HEK293 (cell line): ENCODE data around the gene ARMC5.
"Not testable (repeated sequence)": the region's sequence is repeated elsewhere in the genome, so short reads cannot be mapped to it uniquely, and the experiment has no call there.

Experiments used
- CTCF ChIA-PET: fragments of 350-600 bp; formaldehyde crosslinking; extraction: SDS; loops from one replicate; lab custom pipeline; 2021; ENCODE audit warnings: antibody characterized with exemption; lab: Yijun Ruan, JAX
- POLR2A ChIA-PET: fragments of 300-600 bp; formaldehyde crosslinking; extraction: SDS; loops from one replicate; lab custom pipeline; 2020; ENCODE audit warnings: antibody characterized with exemption, inconsistent platforms; lab: Yijun Ruan, JAX
- H3K27ac ChIP-seq: fragments of 200-500 bp; sonication (Bioruptor generic); 2 replicates; pipeline ENCODE4 v1.5.1; 2014; ENCODE audit warnings: low read depth, low read length, control low read depth, inconsistent platforms; ENCODE audit errors: extremely low read depth
- H3K36me3 ChIP-seq, 2 experiments: fragments of 200-500 bp in 1 of 2; sonication (Bioruptor generic) in 1 of 2; 1 replicate in 1 of 2; 2 replicates in 1 of 2; pipeline ENCODE4 v1.5.1; 2014 to 2017; ENCODE audit warnings: inconsistent platforms in 2 of 2, low read length in 2 of 2; ENCODE audit not compliant: control insufficient read depth in 2 of 2, insufficient read depth in 1 of 2
- H3K4me1 ChIP-seq: fragments of 200-500 bp; sonication (Bioruptor generic); 2 replicates; pipeline ENCODE4 v1.5.1; 2014; ENCODE audit warnings: mild to moderate bottlenecking, low read length, inconsistent platforms; ENCODE audit not compliant: control insufficient read depth, insufficient read depth
- H3K4me3 ChIP-seq: 2 replicates; pipeline ENCODE4 v1.5.1; 2011; ENCODE audit warnings: low read depth, mild to moderate bottlenecking, control low read depth, low read length, moderate library complexity
- H3K9me3 ChIP-seq: fragments of 200-500 bp; sonication (Bioruptor generic); 2 replicates; pipeline ENCODE4 v1.5.1; 2014; ENCODE audit warnings: low read depth, low read length, inconsistent platforms; ENCODE audit not compliant: control insufficient read depth, insufficient read depth
- PRDM1 ChIP-seq: fragments of 450-650 bp; formaldehyde crosslinking; IDR thresholded peaks from 2 replicates; pipeline ENCODE4; 2016; ENCODE audit warnings: missing biosample characterization, missing genetic modification characterization
- SETDB1 ChIP-seq: IDR thresholded peaks from one replicate; pipeline ENCODE4 v1.6.1; 2017; ENCODE audit warnings: mild to moderate bottlenecking, low read length, moderate library complexity, mixed read lengths; ENCODE audit not compliant: insufficient read length
- ZBTB1 ChIP-seq: fragments of 450-650 bp; formaldehyde crosslinking; IDR thresholded peaks from 2 replicates; pipeline ENCODE4 v1.5.1; 2016; ENCODE audit warnings: missing biosample characterization, missing genetic modification characterization
- ZFP37 ChIP-seq: fragments of 450-650 bp; formaldehyde crosslinking; IDR thresholded peaks from 2 replicates; pipeline ENCODE4 v1.5.1; 2016; ENCODE audit warnings: missing biosample characterization, missing genetic modification characterization
- ZFP41 ChIP-seq: fragments of 450-650 bp; formaldehyde crosslinking; IDR thresholded peaks from 2 replicates; pipeline ENCODE4 v1.5.1; 2016; ENCODE audit warnings: missing biosample characterization, missing genetic modification characterization, borderline replicate concordance
- ZFP69B ChIP-seq: fragments of 450-650 bp; formaldehyde crosslinking; IDR thresholded peaks from 2 replicates; pipeline ENCODE4 v1.5.1; 2016; ENCODE audit warnings: missing biosample characterization, missing genetic modification characterization
- ZNF138 ChIP-seq: fragments of 450-650 bp; formaldehyde crosslinking; IDR thresholded peaks from 2 replicates; pipeline ENCODE4 v1.5.1; 2016; ENCODE audit warnings: missing biosample characterization, missing genetic modification characterization, borderline replicate concordance
- ZNF140 ChIP-seq: fragments of 450-650 bp; formaldehyde crosslinking; IDR thresholded peaks from 2 replicates; pipeline ENCODE4 v1.5.1; 2016; ENCODE audit warnings: missing biosample characterization, missing genetic modification characterization
- ZNF157 ChIP-seq: fragments of 450-650 bp; formaldehyde crosslinking; IDR thresholded peaks from 2 replicates; pipeline ENCODE4 v1.5.1; 2016; ENCODE audit warnings: missing biosample characterization, missing genetic modification characterization
- ZNF341 ChIP-seq: fragments of 450-650 bp; formaldehyde crosslinking; IDR thresholded peaks from 2 replicates; pipeline ENCODE4; 2016; ENCODE audit warnings: low read depth, missing biosample characterization, missing genetic modification characterization
- ZNF394 ChIP-seq: fragments of 450-650 bp; formaldehyde crosslinking; IDR thresholded peaks from 2 replicates; pipeline ENCODE4 v1.5.1; 2016; ENCODE audit warnings: missing biosample characterization, missing genetic modification characterization, mild to moderate bottlenecking, moderate library complexity, borderline replicate concordance
- ZNF433 ChIP-seq: fragments of 450-650 bp; formaldehyde crosslinking; IDR thresholded peaks from 2 replicates; pipeline ENCODE4 v1.5.1; 2016; ENCODE audit warnings: missing biosample characterization, missing genetic modification characterization, low read depth
- ZNF561 ChIP-seq: fragments of 450-650 bp; IDR thresholded peaks from 2 replicates; pipeline ENCODE4 v1.5.1; 2018; ENCODE audit warnings: missing biosample characterization, missing genetic modification characterization, borderline replicate concordance
- ZNF585B ChIP-seq: fragments of 450-650 bp; formaldehyde crosslinking; IDR thresholded peaks from 2 replicates; pipeline ENCODE4 v1.5.1; 2016; ENCODE audit warnings: missing biosample characterization, missing genetic modification characterization
- ZNF623 ChIP-seq: fragments of 450-650 bp; formaldehyde crosslinking; IDR thresholded peaks from 2 replicates; pipeline ENCODE4 v1.5.1; 2016; ENCODE audit warnings: missing biosample characterization, missing genetic modification characterization
- ZNF654 ChIP-seq: fragments of 450-650 bp; formaldehyde crosslinking; IDR thresholded peaks from 2 replicates; pipeline ENCODE4 v1.5.1; 2016; ENCODE audit warnings: low read depth, missing biosample characterization, missing genetic modification characterization
- ZNF768 ChIP-seq: fragments of 450-650 bp; formaldehyde crosslinking; IDR thresholded peaks from 2 replicates; pipeline ENCODE4 v1.5.1; 2018; ENCODE audit warnings: missing biosample characterization, mild to moderate bottlenecking, missing genetic modification characterization
- ZNF830 ChIP-seq: fragments of 450-650 bp; IDR thresholded peaks from 2 replicates; pipeline ENCODE4 v1.5.0; 2018; ENCODE audit warnings: missing biosample characterization, missing genetic modification characterization, low read depth, mild to moderate bottlenecking, moderate library complexity
- ZNF843 ChIP-seq: fragments of 450-650 bp; formaldehyde crosslinking; IDR thresholded peaks from 2 replicates; pipeline ENCODE4 v1.5.1; 2016; ENCODE audit warnings: missing biosample characterization, missing genetic modification characterization
- ZSCAN23 ChIP-seq: fragments of 450-650 bp; formaldehyde crosslinking; IDR thresholded peaks from 2 replicates; pipeline ENCODE4 v1.5.1; 2016; ENCODE audit warnings: missing biosample characterization, missing genetic modification characterization
- TF ChIP-seq, protein P1 (sequence below): fragments of 450-650 bp; formaldehyde crosslinking; IDR thresholded peaks from 2 replicates; pipeline ENCODE4; 2016; ENCODE audit warnings: missing biosample characterization, missing genetic modification characterization
- TF ChIP-seq, protein P2 (sequence below): fragments of 450-650 bp; formaldehyde crosslinking; IDR thresholded peaks from 2 replicates; pipeline ENCODE4 v1.5.1; 2016; ENCODE audit warnings: missing biosample characterization, missing genetic modification characterization
- TF ChIP-seq, protein P3 (sequence below): fragments of 450-650 bp; IDR thresholded peaks from 2 replicates; pipeline ENCODE4 v1.5.1; 2018; ENCODE audit warnings: missing biosample characterization, missing genetic modification characterization
- TF ChIP-seq, protein P4 (sequence below): fragments of 450-650 bp; formaldehyde crosslinking; conservative IDR thresholded peaks from 2 replicates; pipeline ENCODE4 v1.5.1; 2016; ENCODE audit warnings: low read depth, missing biosample characterization, missing genetic modification characterization

ARMC5 gene

DNA sequence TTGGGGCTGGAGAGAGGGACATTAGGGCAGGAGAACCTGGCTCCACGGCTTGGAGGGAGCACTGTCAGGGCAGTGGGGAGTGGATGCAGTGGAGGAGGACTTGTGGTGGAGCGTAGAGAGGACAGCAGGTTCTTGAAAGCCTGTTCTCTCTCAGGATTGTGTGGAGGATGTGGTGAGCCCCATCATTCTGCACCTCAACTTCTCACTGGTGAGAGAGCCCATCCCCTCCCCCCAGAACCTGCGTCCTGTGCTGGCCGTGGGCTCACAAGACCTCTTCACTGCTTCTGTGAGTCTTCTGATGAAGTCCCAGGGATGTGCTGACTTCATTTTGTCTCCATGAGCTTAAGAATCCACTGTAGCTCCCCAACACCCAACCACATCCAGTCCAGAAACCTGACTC lies 44.6 kb upstream of the ARMC5 start:
- no peak for TF ChIP-seq ZNF341 (tag by site-specific recombination)
- ChIA-PET POLR2A (no interaction called here), CTCF (no interaction called here)
- Histone ChIP-seq H3K36me3 (no peaks in the 10 kb centered on the region), H3K4me1 (no peaks in the 10 kb centered on the region), H3K27ac (no peak overlapping the region), H3K9me3 (no peaks in the 10 kb centered on the region), H3K4me3 (no peak overlapping the region)

DNA sequence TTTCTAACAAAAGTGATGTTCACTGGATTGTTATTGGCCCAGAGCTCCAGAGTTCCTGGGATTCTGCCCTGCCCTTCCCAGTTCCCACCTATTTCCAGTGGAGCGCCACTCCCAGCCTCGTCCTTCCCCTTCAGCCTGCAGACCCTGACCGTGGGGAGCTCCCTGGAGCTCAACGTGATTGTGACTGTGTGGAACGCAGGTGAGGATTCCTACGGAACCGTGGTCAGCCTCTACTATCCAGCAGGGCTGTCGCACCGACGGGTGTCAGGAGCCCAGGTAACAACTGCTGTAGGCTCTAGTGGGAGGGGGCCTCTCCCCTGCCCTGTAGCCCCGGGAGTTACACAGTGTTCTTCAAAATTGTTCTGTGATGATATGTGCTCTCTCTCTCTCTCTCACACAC lies 42.9 kb upstream of the ARMC5 start:
- ChIA-PET CTCF (interaction anchor here (0.7 kb wide), 1 partner anchor 14 kb away, joined by 3 read pairs; no protein-coding TSS in a partner anchor), POLR2A (no interaction called here)
- Histone ChIP-seq H3K4me3 (no peak overlapping the region), H3K4me1 (no peaks in the 10 kb centered on the region), H3K9me3 (no peaks in the 10 kb centered on the region), H3K27ac (no peak overlapping the region), H3K36me3 (no peaks in the 10 kb centered on the region)
- TF ChIP-seq ZFP37 (tag by site-specific recombination) (no peak), ZNF585B (tag by site-specific recombination) (no peak), ZNF157 (tag by site-specific recombination) (no peak), ZBTB1 (tag by site-specific recombination) (no peak), PRDM1 (no peak), ZNF830 (tag by site-specific recombination) (no peak), ZNF561 (no peak), SETDB1 (no peak), ZNF843 (tag by site-specific recombination) (no peak), ZSCAN23 (no peak), ZFP69B (tag by site-specific recombination) (no peak), ZFP41 (tag by site-specific recombination) (no peak), ZNF768 (no peak)
- TF ChIP-seq, protein P1, sequence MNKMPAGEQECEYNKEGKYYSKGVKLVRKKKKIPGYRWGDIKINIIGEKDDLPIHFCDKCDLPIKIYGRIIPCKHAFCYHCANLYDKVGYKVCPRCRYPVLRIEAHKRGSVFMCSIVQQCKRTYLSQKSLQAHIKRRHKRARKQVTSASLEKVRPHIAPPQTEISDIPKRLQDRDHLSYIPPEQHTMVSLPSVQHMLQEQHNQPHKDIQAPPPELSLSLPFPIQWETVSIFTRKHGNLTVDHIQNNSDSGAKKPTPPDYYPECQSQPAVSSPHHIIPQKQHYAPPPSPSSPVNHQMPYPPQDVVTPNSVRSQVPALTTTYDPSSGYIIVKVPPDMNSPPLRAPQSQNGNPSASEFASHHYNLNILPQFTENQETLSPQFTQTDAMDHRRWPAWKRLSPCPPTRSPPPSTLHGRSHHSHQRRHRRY (tag by site-specific recombination): no peak
- TF ChIP-seq, protein P2, sequence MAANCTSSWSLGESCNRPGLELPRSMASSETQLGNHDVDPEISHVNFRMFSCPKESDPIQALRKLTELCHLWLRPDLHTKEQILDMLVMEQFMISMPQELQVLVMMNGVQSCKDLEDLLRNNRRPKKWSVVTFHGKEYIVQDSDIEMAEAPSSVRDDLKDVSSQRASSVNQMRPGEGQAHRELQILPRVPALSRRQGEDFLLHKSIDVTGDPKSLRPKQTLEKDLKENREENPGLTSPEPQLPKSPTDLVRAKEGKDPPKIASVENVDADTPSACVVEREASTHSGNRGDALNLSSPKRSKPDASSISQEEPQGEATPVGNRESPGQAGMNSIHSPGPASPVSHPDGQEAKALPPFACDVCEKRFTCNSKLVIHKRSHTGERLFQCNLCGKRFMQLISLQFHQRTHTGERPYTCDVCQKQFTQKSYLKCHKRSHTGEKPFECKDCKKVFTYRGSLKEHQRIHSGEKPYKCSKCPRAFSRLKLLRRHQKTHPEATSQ (tag by site-specific recombination): no peak
- TF ChIP-seq, protein P3, sequence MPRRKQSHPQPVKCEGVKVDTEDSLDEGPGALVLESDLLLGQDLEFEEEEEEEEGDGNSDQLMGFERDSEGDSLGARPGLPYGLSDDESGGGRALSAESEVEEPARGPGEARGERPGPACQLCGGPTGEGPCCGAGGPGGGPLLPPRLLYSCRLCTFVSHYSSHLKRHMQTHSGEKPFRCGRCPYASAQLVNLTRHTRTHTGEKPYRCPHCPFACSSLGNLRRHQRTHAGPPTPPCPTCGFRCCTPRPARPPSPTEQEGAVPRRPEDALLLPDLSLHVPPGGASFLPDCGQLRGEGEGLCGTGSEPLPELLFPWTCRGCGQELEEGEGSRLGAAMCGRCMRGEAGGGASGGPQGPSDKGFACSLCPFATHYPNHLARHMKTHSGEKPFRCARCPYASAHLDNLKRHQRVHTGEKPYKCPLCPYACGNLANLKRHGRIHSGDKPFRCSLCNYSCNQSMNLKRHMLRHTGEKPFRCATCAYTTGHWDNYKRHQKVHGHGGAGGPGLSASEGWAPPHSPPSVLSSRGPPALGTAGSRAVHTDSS (tag by site-specific recombination): no peak

DNA sequence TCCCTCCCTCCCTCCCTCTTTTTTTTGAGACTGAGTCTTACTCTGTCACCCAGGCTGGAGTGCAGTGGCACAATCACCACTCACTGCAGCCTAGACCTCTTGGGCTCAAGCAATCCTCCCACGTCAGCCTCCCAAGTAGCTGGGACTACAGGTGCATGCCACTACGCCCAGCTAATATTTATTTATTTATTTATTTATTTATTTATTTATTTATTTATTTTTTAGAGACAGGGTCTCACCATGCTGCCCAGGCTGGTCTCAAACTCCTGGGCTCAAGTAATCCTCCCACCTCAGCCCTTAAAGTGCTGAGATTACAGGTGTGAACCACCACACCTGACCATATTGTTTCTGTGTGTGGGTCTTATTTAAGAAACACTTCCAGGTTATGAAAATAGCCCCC lies 42.3 kb upstream of the ARMC5 start:
- POLR2A ChIA-PET, H3K4me3 ChIP-seq, H3K36me3 ChIP-seq, H3K4me1 ChIP-seq, H3K9me3 ChIP-seq, H3K27ac ChIP-seq: not testable (repeated sequence)
- CTCF ChIA-PET: interaction anchor here (0.6 kb wide), 1 partner anchor 23 kb away, joined by 3 read pairs; no protein-coding TSS in a partner anchor
- TF ChIP-seq ZNF433 (tag by site-specific recombination) (peak; percentile 34; the same call in 1 of the 2 replicates), ZNF138 (tag by site-specific recombination) (0 out of 2 replicates have a peak, but pooled peaks have one; percentile 17), ZNF654 (tag by site-specific recombination) (peak; percentile 24; the same call in 1 of the 2 replicates), ZNF394 (tag by site-specific recombination) (peak; percentile 81; the same call in 1 of the 2 replicates), ZNF140 (tag by site-specific recombination) (peak; percentile 75), ZNF623 (peak; percentile 63)
- TF ChIP-seq, protein P4, sequence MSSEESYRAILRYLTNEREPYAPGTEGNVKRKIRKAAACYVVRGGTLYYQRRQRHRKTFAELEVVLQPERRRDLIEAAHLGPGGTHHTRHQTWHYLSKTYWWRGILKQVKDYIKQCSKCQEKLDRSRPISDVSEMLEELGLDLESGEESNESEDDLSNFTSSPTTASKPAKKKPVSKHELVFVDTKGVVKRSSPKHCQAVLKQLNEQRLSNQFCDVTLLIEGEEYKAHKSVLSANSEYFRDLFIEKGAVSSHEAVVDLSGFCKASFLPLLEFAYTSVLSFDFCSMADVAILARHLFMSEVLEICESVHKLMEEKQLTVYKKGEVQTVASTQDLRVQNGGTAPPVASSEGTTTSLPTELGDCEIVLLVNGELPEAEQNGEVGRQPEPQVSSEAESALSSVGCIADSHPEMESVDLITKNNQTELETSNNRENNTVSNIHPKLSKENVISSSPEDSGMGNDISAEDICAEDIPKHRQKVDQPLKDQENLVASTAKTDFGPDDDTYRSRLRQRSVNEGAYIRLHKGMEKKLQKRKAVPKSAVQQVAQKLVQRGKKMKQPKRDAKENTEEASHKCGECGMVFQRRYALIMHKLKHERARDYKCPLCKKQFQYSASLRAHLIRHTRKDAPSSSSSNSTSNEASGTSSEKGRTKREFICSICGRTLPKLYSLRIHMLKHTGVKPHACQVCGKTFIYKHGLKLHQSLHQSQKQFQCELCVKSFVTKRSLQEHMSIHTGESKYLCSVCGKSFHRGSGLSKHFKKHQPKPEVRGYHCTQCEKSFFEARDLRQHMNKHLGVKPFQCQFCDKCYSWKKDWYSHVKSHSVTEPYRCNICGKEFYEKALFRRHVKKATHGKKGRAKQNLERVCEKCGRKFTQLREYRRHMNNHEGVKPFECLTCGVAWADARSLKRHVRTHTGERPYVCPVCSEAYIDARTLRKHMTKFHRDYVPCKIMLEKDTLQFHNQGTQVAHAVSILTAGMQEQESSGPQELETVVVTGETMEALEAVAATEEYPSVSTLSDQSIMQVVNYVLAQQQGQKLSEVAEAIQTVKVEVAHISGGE (tag by site-specific recombination): peak; percentile 69
